Adrenal gland (tissue), 5 donors: Measurements from ENCODE around the gene GRHL3.

Source experiments
- CTCF ChIP-seq, 6 experiments: fragments of 450-650 bp in 4 of 6; fragments of 200-600 bp in 2 of 6; sonication (generic) in 1 of 6; IDR thresholded peaks; 1 replicate in 5 of 6; 2 replicates in 1 of 6; pipeline versions ENCODE4 v1.5.1 to v1.8.0; 2016 to 2021; ENCODE audit warnings: antibody characterized with exemption in 6 of 6, mild to moderate bottlenecking in 2 of 6, moderate library complexity in 1 of 6
- POLR2A ChIP-seq, 2 donors: fragments of 450-650 bp; IDR thresholded peaks; one replicate each; pipeline ENCODE4 v1.6.1; 2017; ENCODE audit warnings: antibody characterized with exemption in 2 of 2, mild to moderate bottlenecking in 2 of 2, moderate library complexity in 1 of 2
- donor health status: DM: no; HTN: no; CAD: no.

- TF ChIP-seq CTCF (IDR thresholded peaks at IDR 0.05) (no peak), POLR2A (IDR thresholded peaks at IDR 0.05) (no peak)
Observed at GRCh38 chr1:24321697-24322469, 2.7 kb downstream of the GRHL3 start.
